ENCODE measurements around the gene FAM114A1.
"Not testable (repeated sequence)": the region's sequence is repeated elsewhere in the genome, so short reads cannot be mapped to it uniquely, and the experiment has no call there.

FAM114A1 gene

DNA sequence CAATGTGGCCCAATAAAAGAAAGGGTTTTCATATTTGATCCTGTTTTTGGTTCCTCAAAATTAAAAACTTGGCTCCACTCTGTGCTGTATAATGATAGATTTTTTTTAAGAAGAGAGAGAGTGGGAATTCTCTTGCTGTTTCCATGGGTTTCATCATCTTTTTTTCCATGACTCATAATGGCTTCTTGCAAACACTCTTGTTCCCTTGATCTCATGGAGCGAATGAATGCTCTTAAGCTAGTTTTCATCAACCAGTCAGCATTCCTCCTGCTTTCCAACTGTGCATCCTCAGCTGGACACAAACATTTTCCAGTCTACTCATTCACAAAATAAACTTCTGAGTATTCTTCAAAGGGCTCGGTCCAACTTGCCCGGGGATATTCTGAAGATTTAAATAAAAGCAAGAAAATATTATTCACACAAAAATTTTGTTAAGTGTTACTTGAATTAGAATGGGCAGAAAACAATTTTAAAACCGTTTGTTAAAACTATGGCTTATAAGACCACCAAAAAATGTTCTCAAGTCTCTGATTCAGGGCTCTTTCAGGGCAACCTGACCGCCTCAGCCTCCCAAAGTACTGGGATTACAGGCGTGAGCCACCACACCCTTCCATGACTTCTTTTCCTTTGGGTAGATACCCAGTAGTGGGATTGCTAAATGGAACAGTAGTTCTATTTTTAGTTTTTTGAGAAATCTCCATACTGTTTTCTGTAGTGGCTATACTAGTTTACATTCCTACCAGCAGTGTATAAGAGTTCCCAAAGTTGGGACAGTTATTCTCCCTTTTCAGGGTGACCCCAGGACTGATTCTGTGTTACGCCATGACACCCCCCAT is 99.9 kb downstream of the FAM114A1 start:
- DNase-seq (ENCODE audit: low read depth in 2 of 2): no peak

GRCh38 chr4:38968668-38969067 is 101.1 kb downstream of the FAM114A1 start:
- no peak for DNase-seq (ENCODE audit: low read depth in 2 of 2)

GRCh38 chr4:38976308-38976707 is 108.7 kb downstream of the FAM114A1 start:
- DNase-seq (ENCODE audit: low read depth in 2 of 2): no peak

DNA sequence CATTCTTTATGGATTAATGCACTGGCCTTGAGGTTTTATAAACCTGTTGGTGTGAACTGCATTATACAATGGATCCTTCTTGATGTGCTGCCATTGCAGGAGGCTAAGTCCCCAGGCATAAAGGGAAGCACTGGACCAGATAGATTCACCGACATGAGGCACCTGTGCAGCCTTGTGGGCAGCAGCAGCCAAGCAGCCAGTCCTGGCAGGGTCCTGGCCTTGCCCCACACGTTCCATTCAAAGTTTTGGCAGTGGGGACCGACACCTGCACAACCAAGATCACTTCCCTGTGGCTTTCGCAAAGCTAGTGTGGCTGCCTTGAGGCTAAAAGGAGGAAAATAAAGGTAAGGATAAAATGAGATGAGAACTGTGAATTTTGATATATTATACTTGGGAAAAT is 111.5 kb downstream of the FAM114A1 start:
- DNase-seq (ENCODE audit: low read depth in 2 of 2): no peak

GRCh38 chr4:38979511-38980230 is 112.1 kb downstream of the FAM114A1 start:
- DNase-seq (ENCODE audit: low read depth in 2 of 2): no peak

GRCh38 chr4:38980903-38981676 is 113.5 kb downstream of the FAM114A1 start:
- DNase-seq (ENCODE audit: low read depth in 2 of 2): no peak

DNA sequence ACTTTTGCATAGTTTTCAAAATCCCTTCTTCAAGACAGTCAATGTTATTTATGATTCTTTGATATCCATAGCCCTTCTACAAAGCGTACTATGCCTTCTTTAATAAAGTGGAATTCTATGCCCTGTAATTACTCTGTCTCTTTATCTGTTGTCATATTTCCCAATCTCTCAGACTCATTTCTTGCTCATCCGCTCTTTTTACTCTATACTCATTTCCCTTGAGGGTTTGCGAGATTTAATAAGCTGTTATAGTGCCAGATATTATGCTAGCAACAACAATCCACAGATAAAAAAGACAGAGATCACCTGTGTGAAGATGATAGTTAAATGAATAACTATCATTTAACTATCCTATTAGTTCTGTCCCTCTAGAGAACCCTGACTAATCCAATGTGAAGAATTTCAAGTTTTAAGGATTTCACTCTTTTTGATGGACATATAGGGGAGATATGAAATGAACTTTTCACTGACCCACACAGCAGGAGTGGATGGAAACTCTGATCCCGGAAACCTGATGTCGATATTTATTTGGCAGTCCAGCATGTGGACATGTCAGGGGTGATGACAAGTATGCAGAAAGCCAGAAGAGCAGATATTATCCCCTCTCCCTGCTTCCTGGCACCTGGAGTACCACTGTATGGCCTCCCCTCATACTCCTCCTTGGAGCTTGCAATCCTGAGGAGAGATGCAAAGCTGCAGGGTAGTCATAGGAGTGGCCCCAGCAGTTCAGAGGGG is 114.9 kb downstream of the FAM114A1 start:
- DNase-seq (ENCODE audit: low read depth in 2 of 2): no peak

- DNase-seq (ENCODE audit: low read depth in 2 of 2): no peak
Measured at GRCh38 chr4:38983291-38983690, 115.7 kb downstream of the FAM114A1 start.

DNA sequence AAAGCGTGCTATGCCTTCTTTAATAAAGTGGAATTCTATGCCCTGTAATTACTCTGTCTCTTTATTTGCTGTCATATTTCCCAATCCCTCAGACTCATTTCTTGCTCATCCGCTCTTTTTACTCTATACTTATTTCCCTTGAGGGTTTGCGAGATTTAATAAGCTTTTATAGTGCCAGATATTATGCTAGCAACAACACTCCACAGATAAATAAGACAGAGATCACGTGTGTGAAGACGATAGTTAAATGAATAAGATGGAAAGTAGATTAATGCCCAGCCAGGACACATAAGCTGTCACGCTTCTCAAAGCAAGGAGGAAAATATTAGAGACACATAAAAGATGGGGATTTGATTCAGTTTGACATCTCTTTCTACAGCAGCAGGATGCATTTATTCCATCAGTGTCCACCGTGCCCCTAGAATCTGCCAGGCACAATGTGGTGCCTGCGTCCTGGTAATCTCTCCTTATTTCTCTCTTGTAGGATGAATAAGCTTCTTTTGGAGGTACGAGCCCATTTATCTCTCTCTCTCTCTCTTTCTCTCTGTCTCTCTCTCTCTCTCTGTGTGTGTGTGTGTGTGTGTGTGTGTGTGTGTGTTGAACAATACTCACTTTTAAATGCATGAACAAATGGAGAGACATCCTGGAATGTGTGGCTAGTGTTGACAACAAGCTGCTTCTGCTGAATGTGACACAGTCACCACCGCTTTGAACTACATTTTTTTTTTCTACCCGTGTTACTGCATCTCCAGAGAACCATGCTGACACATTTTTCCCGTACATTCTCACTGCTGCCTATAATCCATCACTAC is 116.4 kb downstream of the FAM114A1 start:
- DNase-seq (ENCODE audit: low read depth in 2 of 2): no peak

DNA sequence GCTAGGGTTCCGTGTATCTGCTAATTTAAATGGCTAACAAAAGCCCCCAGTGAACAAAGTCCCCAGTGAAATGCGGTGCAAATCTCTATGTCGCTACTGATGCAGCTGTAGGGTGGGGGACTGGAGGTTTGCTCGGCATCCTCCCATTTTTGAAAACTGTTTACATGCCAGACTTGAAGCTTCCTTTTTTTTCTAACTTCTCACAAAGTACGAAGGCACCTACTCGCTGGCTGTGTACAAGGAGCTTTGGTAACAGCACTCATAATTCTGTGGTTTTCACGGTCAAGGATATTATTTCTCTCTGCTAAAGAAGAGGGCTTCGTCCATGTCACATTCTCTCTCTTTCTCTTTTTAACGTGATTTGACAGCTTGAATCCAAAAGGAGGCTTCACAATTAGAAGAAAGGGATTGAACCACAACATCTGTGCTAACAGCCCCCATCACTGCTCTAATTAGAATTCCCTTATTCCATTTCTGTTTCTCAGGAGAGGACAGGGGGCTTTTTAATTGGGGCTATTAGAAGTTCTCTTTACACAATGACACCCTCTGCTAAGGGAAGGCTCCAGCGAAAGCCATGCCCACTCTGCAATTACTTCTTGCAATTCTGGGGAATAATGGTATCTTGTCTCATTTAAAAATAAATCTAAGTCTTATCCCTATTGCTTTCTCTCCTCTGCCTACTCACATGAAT is 117.9 kb downstream of the FAM114A1 start:
- DNase-seq (ENCODE audit: low read depth in 2 of 2): no peak

- DNase-seq (ENCODE audit: low read depth in 2 of 2): no peak
Measured at GRCh38 chr4:38987491-38987890, 119.9 kb downstream of the FAM114A1 start.

- DNase-seq (ENCODE audit: low read depth in 2 of 2): not testable (repeated sequence)
Measured at GRCh38 chr4:38988353-38988752, 120.7 kb downstream of the FAM114A1 start.

DNA sequence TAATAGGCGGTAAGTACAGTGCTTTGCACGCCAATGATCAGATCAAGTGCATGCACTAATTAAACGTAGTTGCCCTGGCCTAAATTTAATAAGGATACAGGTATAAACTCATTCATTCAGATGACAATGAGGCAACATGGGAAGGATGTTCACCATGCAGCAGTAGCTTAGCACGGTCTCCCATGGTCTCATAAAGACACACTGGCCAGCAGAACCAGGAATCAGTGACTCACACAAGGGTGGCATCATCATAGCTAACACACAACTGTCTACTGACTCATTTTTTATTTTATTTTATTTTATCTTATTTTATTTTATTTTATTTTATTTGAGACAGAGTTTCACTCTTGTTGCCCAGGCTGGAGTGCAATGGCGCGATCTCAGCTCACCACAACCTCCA is 121.9 kb downstream of the FAM114A1 start:
- no peak for DNase-seq (ENCODE audit: low read depth in 2 of 2)

- DNase-seq (ENCODE audit: low read depth in 2 of 2): no peak
Measured at GRCh38 chr4:38990241-38990640, 122.6 kb downstream of the FAM114A1 start.

- DNase-seq (ENCODE audit: low read depth in 2 of 2): no peak
Measured at GRCh38 chr4:38993683-38994082, 126.1 kb downstream of the FAM114A1 start.

DNA sequence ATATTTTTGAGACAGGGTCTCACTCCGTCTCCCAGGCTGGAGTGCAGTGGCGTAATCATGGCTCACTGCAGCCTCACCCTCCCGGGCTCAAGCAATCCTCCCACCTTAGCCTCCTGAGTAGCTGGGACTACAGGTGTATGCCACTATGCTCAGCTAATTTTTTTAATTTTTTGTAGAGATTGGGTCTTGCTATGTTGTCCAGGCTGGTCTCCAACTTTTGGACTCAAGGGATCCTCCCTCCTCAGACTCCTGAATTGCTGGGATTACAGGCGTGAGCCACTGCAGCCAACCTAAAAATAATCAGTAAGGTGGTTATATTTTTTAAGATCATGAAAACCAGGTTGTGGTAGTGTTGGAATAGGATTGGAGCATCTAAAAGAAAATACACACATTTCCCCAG is 126.5 kb downstream of the FAM114A1 start:
- no peak for DNase-seq (ENCODE audit: low read depth in 2 of 2)

Data from stimulated activated CD8-positive, alpha-beta memory T cell treated with anti-CD3 and anti-CD28 coated beads, Interleukin-7, amount 100 ng/mL, for 1 hour (primary cell).